Putamen (tissue), 1 donor: ENCODE results near the gene HTD2.

ENCODE experiments used
- DNase-seq: peaks from one replicate; pipeline ENCODE4 v3.0.0-alpha.2; 2016; ENCODE audit warnings: low spot score

Gene HTD2

DNA sequence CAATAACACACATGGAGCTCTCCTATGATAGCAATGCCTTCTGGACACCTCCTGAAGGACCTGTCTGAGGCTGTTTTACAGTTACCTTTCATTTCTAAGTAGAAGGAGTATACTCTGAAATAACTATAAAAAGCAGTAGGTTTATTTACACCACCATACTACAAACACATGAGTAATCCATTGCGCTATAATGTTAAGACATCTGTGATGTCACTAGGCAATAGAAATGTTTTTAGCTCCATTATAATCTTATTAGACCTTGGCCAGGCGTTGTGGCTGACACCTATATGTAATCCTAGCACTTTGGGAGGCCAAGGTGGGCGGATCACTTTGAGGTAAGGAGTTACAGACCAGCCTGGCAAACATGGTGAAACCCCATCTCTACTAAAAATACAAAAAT is 51.1 kb downstream of the HTD2 start:
- no peak for DNase-seq

DNA sequence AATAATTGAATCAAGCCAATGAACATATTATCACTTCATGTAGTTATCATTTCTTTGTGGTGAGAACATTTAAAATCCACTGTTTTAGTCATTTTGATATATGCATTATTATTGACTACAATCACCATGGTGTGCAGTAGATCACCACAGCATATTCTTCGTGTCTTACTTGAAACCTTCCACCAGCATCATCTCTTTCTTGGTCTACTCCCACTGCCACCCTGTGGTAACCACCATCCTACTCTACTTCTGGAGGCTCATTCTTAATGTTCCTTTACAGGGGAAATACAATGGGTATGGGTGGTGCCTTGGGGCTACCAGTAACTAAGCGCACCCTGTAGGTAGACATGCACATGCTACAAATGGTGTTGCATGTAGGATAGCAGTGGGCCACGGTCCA is 51.8 kb downstream of the HTD2 start:
- DNase-seq: no peak

DNA sequence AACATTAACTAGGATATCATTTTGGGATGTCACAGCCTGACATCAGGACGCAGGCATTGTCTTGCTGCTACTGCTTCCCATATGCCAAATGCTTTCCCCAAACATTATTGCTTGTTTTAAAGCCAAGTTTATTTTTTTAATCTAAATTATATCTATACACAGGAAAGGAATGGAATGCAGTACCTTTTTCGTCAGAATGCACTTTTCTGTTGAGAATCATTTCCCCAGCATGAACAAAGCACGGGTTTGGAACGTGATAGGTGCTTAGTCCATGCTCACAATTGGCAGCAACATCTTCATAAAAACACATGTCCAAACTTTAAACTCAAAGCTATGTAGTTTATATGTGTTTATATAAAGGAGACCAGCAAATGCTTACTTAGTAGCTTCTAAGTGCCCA is 52.5 kb downstream of the HTD2 start:
- no peak for DNase-seq

DNA sequence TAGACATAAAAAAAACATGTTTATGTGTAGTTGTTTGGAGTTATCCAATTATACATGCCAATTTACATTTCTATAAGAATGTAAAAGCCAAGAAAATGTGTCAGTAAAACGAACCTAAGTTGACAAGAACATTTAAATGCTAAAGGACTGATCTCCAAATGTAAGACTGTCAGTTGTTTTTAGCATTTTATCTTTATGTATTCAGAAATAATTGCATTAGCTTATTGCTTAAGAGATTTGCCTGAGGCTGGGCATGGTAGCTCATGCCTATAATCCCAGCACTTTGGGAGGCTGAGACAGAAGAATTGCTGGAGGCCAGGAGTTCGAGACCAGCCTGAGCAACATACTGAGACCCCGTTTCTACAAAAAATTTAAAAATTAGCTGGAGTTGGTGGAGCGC is 53.3 kb downstream of the HTD2 start:
- DNase-seq: no peak

DNA sequence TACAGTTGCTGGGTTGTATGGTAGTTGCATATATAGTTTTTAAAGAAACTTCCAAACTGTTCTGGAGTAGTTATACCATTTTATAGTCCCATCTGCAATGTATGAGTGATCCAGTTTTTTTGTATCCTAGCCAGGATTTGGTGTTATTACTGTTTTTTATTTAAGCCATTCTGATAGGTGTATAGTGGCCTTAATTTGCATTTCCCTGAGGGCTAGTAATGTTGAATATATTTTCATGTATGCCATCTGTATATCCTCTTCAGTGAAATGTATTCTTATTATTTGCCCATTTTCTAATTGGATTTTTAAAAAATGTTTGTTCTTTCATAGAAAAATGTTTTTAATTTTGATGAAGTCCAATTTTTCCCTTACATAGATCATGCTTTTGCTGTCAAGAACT is 55.5 kb downstream of the HTD2 start:
- no peak for DNase-seq

DNA sequence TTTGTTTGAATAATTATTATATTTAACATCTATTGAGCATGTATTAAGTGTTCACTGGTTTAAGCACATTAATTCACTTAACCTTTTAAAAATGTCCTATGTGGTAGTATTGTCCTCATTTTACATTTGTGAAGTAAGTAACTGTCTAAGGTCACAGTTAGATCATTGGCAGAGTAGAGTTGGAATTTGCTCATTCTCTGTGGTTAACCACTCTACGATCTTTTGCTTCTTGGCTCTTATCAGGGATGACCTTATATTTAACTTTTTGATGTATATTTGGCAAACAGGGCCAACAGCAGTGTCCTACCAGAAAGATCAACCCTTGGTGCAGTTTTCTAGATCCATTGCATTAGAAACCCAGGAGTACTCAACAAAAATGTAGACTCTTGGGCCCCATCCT is 60.4 kb downstream of the HTD2 start:
- no peak for DNase-seq

DNA sequence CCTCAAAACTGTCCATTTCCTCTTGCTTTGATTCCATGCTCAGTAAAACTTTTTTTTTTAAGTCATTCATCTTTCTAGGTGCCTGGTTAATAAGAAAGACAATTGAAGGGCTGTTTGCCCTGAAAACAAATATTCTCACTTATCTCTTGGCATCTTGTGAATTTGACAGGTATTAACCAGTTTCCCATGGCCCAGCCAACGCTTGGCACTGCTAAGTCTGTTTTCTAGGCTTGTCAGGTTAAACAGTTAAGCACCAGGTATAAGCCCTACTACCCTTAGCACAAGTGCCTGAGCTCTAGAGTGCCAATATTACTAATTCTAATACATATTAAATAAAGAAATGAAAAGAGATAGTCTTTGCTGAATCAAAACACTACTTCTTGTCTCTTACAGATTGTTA is 62.7 kb downstream of the HTD2 start:
- no peak for DNase-seq
